DND-41 (cell line): Measurements from ENCODE around the gene ECM1.

ENCODE experiments used
- EZH2 ChIP-seq: IDR thresholded peaks from 3 replicates; pipeline ENCODE4 v1.6.1; 2012; ENCODE audit warnings: borderline replicate concordance, low read depth, mild to moderate bottlenecking, moderate library complexity, low read length, inconsistent platforms; ENCODE audit not compliant: severe bottlenecking
- TF ChIP-seq, protein P1 (sequence below): IDR thresholded peaks from 2 replicates; pipeline ENCODE4 v1.5.1; 2012; ENCODE audit warnings: borderline replicate concordance, low read length, moderate library complexity, mild to moderate bottlenecking; ENCODE audit not compliant: poor library complexity, severe bottlenecking; ENCODE audit errors: extremely low read depth

DNA sequence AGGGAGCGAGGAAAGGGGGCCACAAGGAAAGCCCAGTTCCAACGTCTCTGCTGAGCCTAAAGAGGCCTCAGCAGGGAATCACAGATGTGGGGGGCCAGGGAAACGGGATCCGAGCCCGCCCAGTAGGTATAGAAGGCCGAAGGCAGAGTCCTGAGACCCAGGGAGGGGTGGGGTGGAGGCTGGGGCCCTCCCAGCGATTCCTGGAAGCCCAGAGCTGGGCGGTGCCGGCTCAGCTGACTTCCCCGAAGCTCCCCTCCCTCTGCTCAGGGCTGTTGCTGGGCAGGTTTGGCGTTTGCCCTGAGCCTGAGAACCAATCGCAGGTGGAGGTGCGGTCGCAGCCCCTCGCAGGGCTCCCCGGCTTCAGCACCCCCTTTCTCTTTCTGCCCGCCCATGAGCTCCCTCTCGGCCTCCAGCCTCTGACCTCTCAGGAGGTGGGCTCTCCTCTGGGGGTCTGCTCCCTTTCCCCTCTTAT, 54.1 kb downstream of the ECM1 start:
- no peak for TF ChIP-seq EZH2
- TF ChIP-seq, protein P1, sequence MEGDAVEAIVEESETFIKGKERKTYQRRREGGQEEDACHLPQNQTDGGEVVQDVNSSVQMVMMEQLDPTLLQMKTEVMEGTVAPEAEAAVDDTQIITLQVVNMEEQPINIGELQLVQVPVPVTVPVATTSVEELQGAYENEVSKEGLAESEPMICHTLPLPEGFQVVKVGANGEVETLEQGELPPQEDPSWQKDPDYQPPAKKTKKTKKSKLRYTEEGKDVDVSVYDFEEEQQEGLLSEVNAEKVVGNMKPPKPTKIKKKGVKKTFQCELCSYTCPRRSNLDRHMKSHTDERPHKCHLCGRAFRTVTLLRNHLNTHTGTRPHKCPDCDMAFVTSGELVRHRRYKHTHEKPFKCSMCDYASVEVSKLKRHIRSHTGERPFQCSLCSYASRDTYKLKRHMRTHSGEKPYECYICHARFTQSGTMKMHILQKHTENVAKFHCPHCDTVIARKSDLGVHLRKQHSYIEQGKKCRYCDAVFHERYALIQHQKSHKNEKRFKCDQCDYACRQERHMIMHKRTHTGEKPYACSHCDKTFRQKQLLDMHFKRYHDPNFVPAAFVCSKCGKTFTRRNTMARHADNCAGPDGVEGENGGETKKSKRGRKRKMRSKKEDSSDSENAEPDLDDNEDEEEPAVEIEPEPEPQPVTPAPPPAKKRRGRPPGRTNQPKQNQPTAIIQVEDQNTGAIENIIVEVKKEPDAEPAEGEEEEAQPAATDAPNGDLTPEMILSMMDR: no peak
